ENCODE results near the gene ASXL1.
"Not testable (repeated sequence)": the region's sequence is repeated elsewhere in the genome, so short reads cannot be mapped to it uniquely, and the experiment has no call there.

ASXL1 gene

GRCh38 chr20:32380037-32380436 is 21.9 kb downstream of the ASXL1 start:
- not testable (repeated sequence) for H4K8ac ChIP-seq (ENCODE audit: low read depth, low read length); H3K79me1 ChIP-seq (ENCODE audit: low read length); DNase-seq; H4K91ac ChIP-seq (ENCODE audit: low read depth, low read length); H3K27ac ChIP-seq (ENCODE audit: low read depth, low read length); H3K4ac ChIP-seq (ENCODE audit: low read depth, low read length); H2BK12ac ChIP-seq (ENCODE audit: low read length); H3K4me1 ChIP-seq (ENCODE audit: control insufficient read depth in 1 of 2, insufficient read depth in 2 of 2, low read length in 2 of 2); H3K79me2 ChIP-seq (ENCODE audit: control insufficient read depth, insufficient read depth, low read length, poor library complexity); H3K14ac ChIP-seq (ENCODE audit: low read length); H3K4me3 ChIP-seq (ENCODE audit: low read depth, low read length); H3K27me3 ChIP-seq (ENCODE audit: insufficient read depth, low read length); H3K23ac ChIP-seq (ENCODE audit: low read length); H3K4me2 ChIP-seq (ENCODE audit: low read length); H4K12ac ChIP-seq (ENCODE audit: low read depth, low read length); H2BK120ac ChIP-seq (ENCODE audit: insufficient read depth, low read length, poor library complexity); H2AFZ ChIP-seq (ENCODE audit: insufficient read depth, low read length, poor library complexity); H2AK5ac ChIP-seq (ENCODE audit: low read length); H3K9me3 ChIP-seq (ENCODE audit: insufficient read depth, low read depth, low read length); H3K18ac ChIP-seq (ENCODE audit: low read length); H3K9ac ChIP-seq (ENCODE audit: low read length); H2BK5ac ChIP-seq (ENCODE audit: low read depth, low read length, poor library complexity)
- peaks cover 16 to 17% of the 10 kb centered on the region in 2 experiments for H3K36me3 ChIP-seq (ENCODE audit: control insufficient read depth in 1 of 2, insufficient read depth in 2 of 2, low read length in 2 of 2)
- WGBS (ENCODE audit: extremely low coverage, insufficient coverage, insufficient read length) = no CpG with 5 or more reads among the region's 9 CpGs

- Histone ChIP-seq H4K8ac (ENCODE audit: low read depth, low read length) (no peak overlapping the region), H3K23ac (ENCODE audit: low read length) (no peak overlapping the region), H4K91ac (ENCODE audit: low read depth, low read length) (no peak overlapping the region), H3K4me2 (ENCODE audit: low read length) (no peak overlapping the region), H3K27ac (ENCODE audit: low read depth, low read length) (no peak overlapping the region), H3K14ac (ENCODE audit: low read length) (no peak overlapping the region), H4K12ac (ENCODE audit: low read depth, low read length) (no peak overlapping the region), H3K18ac (ENCODE audit: low read length) (no peak overlapping the region), H2BK12ac (ENCODE audit: low read length) (no peak overlapping the region), H3K4me3 (ENCODE audit: low read depth, low read length) (no peak overlapping the region), H3K79me1 (ENCODE audit: low read length) (no peaks in the 10 kb centered on the region), H3K27me3 (ENCODE audit: insufficient read depth, low read length) (no peaks in the 10 kb centered on the region), H2BK5ac (ENCODE audit: low read depth, low read length, poor library complexity) (no peak overlapping the region), H2AFZ (ENCODE audit: insufficient read depth, low read length, poor library complexity) (no peak overlapping the region), H3K4me1 (ENCODE audit: control insufficient read depth in 1 of 2, insufficient read depth in 2 of 2, low read length in 2 of 2) (no peaks in the 10 kb centered on the region), H3K4ac (ENCODE audit: low read depth, low read length) (no peak overlapping the region), H3K9ac (ENCODE audit: low read length) (no peak overlapping the region), H3K9me3 (ENCODE audit: insufficient read depth, low read depth, low read length) (no peaks in the 10 kb centered on the region), H2AK5ac (ENCODE audit: low read length) (no peak overlapping the region), H3K36me3 (ENCODE audit: control insufficient read depth in 1 of 2, insufficient read depth in 2 of 2, low read length in 2 of 2) (peaks cover 12% of the 10 kb centered on the region in 2 experiments), H3K79me2 (ENCODE audit: control insufficient read depth, insufficient read depth, low read length, poor library complexity) (no peaks in the 10 kb centered on the region), H2BK120ac (ENCODE audit: insufficient read depth, low read length, poor library complexity) (no peak overlapping the region)
- DNase-seq = no peak
- no CpG with 5 or more reads among the region's 3 CpGs for WGBS (ENCODE audit: extremely low coverage, insufficient coverage, insufficient read length)
These were observed 22.6 kb downstream of the ASXL1 start for GRCh38 chr20:32380745-32381144.

- Histone ChIP-seq H3K4ac (ENCODE audit: low read depth, low read length) (no peak overlapping the region), H2AK5ac (ENCODE audit: low read length) (no peak overlapping the region), H3K9me3 (ENCODE audit: insufficient read depth, low read depth, low read length) (no peaks in the 10 kb centered on the region), H2BK5ac (ENCODE audit: low read depth, low read length, poor library complexity) (no peak overlapping the region), H3K79me1 (ENCODE audit: low read length) (no peaks in the 10 kb centered on the region), H4K12ac (ENCODE audit: low read depth, low read length) (no peak overlapping the region), H3K9ac (ENCODE audit: low read length) (no peak overlapping the region), H3K4me3 (ENCODE audit: low read depth, low read length) (no peak overlapping the region), H3K27me3 (ENCODE audit: insufficient read depth, low read length) (no peaks in the 10 kb centered on the region), H3K4me1 (ENCODE audit: control insufficient read depth in 1 of 2, insufficient read depth in 2 of 2, low read length in 2 of 2) (no peaks in the 10 kb centered on the region), H3K79me2 (ENCODE audit: control insufficient read depth, insufficient read depth, low read length, poor library complexity) (no peaks in the 10 kb centered on the region), H4K8ac (ENCODE audit: low read depth, low read length) (no peak overlapping the region), H3K4me2 (ENCODE audit: low read length) (no peak overlapping the region), H4K91ac (ENCODE audit: low read depth, low read length) (no peak overlapping the region), H3K14ac (ENCODE audit: low read length) (no peak overlapping the region), H3K36me3 (ENCODE audit: control insufficient read depth in 1 of 2, insufficient read depth in 2 of 2, low read length in 2 of 2) (peaks cover 15 to 16% of the 10 kb centered on the region in 2 experiments), H2BK120ac (ENCODE audit: insufficient read depth, low read length, poor library complexity) (no peak overlapping the region), H2AFZ (ENCODE audit: insufficient read depth, low read length, poor library complexity) (no peak overlapping the region), H3K18ac (ENCODE audit: low read length) (peak overlapping the region; percentile 64), H3K27ac (ENCODE audit: low read depth, low read length) (no peak overlapping the region), H2BK12ac (ENCODE audit: low read length) (no peak overlapping the region), H3K23ac (ENCODE audit: low read length) (no peak overlapping the region)
- DNase-seq = no peak
- no CpG with 5 or more reads among the region's 11 CpGs for WGBS (ENCODE audit: extremely low coverage, insufficient coverage, insufficient read length)
These were observed 24.2 kb downstream of the ASXL1 start for GRCh38 chr20:32382102-32382950.

DNA sequence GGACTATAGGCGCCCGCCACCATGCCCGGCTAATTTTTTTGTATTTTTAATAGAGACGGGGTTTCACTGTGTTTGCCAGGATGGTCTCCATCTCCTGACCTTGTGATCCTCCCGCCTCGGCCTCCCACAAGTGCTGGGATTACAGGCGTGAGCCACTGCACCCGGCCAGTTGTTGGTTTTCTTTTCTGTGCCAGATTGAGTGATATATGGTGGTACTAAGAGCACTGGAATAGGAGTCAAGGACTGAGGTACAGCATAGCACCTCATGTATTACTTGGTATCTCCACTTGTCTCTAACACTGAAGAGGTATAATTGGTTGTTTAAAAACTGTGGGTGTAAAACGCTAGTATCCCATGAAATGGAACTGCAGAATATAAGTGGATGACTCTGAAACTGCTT is 25.3 kb downstream of the ASXL1 start:
- not testable (repeated sequence) for H3K27ac ChIP-seq (ENCODE audit: low read depth, low read length); H2AFZ ChIP-seq (ENCODE audit: insufficient read depth, low read length, poor library complexity); H3K14ac ChIP-seq (ENCODE audit: low read length); H3K4me1 ChIP-seq (ENCODE audit: control insufficient read depth in 1 of 2, insufficient read depth in 2 of 2, low read length in 2 of 2); DNase-seq; H4K91ac ChIP-seq (ENCODE audit: low read depth, low read length); H3K79me1 ChIP-seq (ENCODE audit: low read length); H2BK5ac ChIP-seq (ENCODE audit: low read depth, low read length, poor library complexity); H2BK12ac ChIP-seq (ENCODE audit: low read length); H3K18ac ChIP-seq (ENCODE audit: low read length); H3K4me3 ChIP-seq (ENCODE audit: low read depth, low read length); H3K23ac ChIP-seq (ENCODE audit: low read length); H3K4ac ChIP-seq (ENCODE audit: low read depth, low read length); H4K8ac ChIP-seq (ENCODE audit: low read depth, low read length); H3K27me3 ChIP-seq (ENCODE audit: insufficient read depth, low read length); H4K12ac ChIP-seq (ENCODE audit: low read depth, low read length); H3K4me2 ChIP-seq (ENCODE audit: low read length); H3K79me2 ChIP-seq (ENCODE audit: control insufficient read depth, insufficient read depth, low read length, poor library complexity); H2BK120ac ChIP-seq (ENCODE audit: insufficient read depth, low read length, poor library complexity); H3K9me3 ChIP-seq (ENCODE audit: insufficient read depth, low read depth, low read length); H2AK5ac ChIP-seq (ENCODE audit: low read length); H3K9ac ChIP-seq (ENCODE audit: low read length)
- peaks cover 13 to 15% of the 10 kb centered on the region in 2 experiments for H3K36me3 ChIP-seq (ENCODE audit: control insufficient read depth in 1 of 2, insufficient read depth in 2 of 2, low read length in 2 of 2)
- no CpG with 5 or more reads among the region's 9 CpGs for WGBS (ENCODE audit: extremely low coverage, insufficient coverage, insufficient read length)

Measured in trophoblast cell (in vitro differentiated cells and primary cell).